Right renal pelvis (tissue), 4 donors: ENCODE data around the gene SNRK. TPM values are rescaled to one million over a fixed set of nuclear protein-coding genes. Genes with fewer than 3 reads are reported as not detected.

Experiments
- DNase-seq, 4 donors: peaks; one replicate each; pipeline ENCODE4 v3.0.0-alpha.2; 2013; ENCODE audit warnings: low read depth in 4 of 4, low spot score in 3 of 4, missing footprints in 1 of 4
- polyA plus RNA-seq, 4 donors: library from polyadenylated mRNA; unstranded; fragments of 120-200 nt; gene quantifications; one replicate each; pipeline ENCODE4 v1.2.1, GENCODE V29; 2013; ENCODE audit not compliant: insufficient read length in 4 of 4

The SNRK gene
- polyA plus RNA-seq, 4 donors = 50.8 to 61.8 (median 57.5) TPM

DNA sequence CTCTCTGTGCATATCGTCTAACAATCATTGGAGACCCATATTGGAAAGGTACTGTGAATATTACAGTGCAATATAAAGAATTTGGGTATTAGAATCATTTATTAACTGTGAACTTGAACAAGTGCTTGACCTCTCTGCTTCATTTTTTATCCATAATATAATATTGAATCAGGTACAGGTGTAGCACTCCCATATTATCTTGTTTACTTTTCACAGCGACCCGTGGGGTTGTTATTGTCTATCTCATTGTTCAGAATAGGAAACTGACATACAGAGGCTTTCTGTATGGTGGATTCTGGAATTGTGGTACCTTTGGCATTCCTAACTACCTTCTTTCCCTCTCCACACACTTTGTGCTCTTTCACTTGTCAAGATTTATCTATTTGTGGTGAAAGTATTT lies 17.8 kb downstream of the SNRK start:
- no peak for DNase-seq

DNA sequence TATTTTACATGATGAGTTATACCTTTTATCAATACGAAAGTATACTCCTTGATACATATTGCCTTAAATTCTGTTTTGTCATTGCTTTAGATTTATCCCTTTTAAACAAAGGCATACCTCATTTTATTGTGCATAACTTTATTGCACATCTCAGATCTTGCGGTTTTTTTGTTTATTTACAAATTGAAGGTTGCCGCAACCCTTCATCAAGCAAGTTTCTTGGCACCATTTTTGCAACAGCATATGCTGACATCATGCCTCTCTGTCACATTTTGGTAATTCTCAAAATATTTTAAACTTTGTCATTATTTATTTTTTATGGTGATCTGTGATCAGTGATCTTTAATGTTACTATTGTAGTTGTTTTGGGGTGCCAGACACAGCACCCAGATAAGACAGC lies 20.9 kb downstream of the SNRK start:
- no peak for DNase-seq

DNA sequence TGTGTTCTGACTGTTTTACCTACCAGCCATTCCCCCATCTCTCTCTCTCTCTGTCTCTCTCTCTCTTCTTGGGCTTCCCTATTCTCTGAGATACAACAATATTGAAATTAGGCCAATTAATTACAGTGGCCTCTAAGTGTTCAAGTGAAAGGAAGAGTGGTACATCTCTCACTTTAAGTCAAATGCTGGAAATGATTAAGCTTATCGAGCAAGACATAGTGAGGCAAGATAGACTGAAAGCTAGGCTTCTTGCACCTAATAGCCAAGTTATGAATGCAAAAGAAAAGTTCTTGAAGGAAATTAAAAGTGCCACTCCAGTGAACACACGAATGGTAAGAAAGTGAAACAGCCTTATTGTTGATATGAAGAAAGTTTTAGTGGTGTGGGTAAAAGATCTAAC lies 21.3 kb downstream of the SNRK start:
- DNase-seq = no peak

- no peak for DNase-seq
These were observed 23.3 kb downstream of the SNRK start for GRCh38 chr3:43309372-43310305.

GRCh38 chr3:43316783-43317460 lies 30.6 kb downstream of the SNRK start:
- no peak for DNase-seq

- DNase-seq = no peak
These were observed 31.3 kb downstream of the SNRK start for GRCh38 chr3:43317461-43318316.

GRCh38 chr3:43319376-43319775 lies 33.0 kb downstream of the SNRK start:
- DNase-seq = no peak

GRCh38 chr3:43319794-43320193 lies 33.5 kb downstream of the SNRK start:
- no peak for DNase-seq

DNA sequence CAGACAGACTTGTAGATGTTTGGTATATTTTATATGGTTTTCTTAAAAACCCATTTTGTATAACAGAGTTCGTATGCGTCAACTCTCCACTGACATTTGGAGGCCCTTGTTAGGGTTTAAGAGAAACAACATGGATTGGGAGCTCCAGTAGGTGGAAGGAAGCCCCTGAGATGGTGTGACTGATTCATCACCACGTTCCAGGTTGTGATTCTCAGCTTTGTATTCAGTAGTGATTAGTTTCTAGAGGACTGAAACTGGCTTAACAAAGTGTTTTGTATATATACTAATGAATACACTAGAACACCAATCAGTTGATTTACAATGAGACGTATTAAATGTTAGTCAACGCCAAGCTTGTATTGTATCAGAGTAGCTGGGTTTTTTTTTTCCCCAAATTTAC lies 33.9 kb downstream of the SNRK start:
- DNase-seq = no peak

GRCh38 chr3:43323541-43323940 lies 37.2 kb downstream of the SNRK start:
- DNase-seq = no peak

- no peak for DNase-seq
These were observed 40.7 kb downstream of the SNRK start for GRCh38 chr3:43326891-43327581.

DNA sequence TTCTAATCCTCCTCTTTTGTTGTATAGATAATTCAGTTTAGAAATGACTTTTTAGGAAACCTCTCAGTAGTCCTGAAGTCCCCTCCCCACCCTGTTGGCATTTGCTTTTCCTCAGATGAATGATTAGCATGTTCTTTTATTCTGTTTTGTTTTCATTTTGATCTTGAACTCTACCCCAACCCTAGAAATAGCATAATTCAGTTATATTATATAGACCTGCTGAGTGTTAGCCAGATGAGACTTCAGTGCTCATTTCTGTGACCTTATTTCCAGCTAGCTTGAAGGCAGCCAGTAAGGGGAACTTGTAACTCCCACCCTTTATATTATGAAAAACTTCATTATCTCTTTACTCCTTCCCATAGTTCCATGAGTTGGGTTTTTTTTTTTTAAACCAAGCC lies 41.2 kb downstream of the SNRK start:
- no peak for DNase-seq

DNA sequence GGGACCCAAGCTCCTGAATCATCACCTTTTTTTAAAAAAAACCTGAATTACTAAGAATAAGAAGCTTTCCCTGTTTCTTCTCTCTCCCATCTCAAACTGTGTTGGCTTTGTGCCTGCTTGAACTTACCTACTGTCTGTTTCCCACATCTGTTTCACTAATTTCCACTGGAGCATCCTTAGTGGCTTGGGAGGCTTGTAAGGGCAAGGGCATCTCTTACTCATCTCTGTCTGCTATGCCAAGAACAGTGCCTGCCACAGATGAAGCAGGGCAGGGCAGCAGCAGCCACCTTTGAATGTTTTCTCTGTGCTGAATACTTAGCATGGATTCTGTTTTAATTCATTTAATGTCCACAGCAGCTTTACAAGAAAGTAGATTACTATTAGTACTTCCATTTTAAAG lies 42.3 kb downstream of the SNRK start:
- DNase-seq = no peak

DNA sequence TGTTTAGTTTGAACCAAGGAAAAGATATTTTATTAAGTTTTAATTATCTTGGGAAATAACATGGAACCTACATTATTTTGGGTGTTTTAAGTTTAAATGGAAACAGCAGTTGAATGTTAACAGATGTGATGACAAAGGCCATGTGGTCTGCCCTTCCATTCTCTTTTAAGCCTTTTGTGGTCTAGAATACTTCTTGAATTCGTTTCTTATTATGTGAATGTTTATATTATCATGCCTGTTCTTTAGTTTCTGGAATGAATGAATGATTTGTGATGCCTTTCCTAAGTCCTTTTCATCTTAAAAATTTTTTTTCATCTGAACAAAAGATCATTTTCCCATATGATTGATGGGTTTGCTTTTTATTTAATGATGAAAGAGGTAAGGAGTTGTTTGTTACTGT lies 44.6 kb downstream of the SNRK start:
- no peak for DNase-seq

DNA sequence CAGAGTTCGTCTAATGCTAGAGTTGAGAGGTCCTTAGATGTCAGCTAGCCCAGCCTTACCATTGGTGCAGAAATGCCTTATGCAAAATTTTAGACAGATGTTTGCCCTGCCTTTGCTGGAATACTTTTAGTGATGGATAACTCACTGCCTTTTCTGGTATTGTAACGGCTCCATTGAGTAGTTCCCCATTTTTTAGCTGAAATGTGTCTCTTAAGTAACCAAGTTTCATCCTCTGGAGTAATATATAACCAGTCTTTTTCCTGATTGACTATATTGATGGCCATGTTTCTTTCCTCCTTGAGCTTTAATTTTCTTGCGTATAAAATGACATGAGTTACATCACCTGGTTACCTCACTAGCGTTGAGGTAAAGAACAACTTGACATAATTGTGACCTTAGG lies 45.0 kb downstream of the SNRK start:
- DNase-seq = no peak

DNA sequence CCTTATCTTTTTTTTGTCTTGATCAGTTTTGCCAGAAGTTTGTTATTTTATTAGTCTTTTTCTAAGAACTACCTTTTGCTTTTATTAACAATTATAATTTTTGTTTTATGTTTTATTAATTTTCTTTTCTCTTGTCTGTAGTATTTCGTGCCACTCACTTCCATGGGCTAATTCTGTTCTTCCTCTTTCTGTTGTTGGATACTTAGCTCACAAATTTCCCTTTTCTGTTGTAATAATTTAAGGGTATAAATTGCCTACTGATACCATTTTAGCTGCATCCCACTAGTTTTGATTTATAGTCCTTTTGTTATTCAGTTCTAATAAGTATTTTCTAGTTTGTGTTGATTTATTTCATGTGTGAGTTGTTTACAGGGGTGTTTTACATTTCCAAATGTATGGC lies 48.6 kb downstream of the SNRK start:
- DNase-seq = no peak

- no peak for DNase-seq
These were observed 49.5 kb downstream of the SNRK start for GRCh38 chr3:43335799-43336198.

GRCh38 chr3:43338295-43338694 lies 52.0 kb downstream of the SNRK start:
- no peak for DNase-seq

- DNase-seq = no peak
These were observed 54.1 kb downstream of the SNRK start for GRCh38 chr3:43340403-43340802.

- DNase-seq = no peak
These were observed 55.4 kb downstream of the SNRK start for GRCh38 chr3:43341788-43342187.

- no peak for DNase-seq
These were observed 56.8 kb downstream of the SNRK start for GRCh38 chr3:43343185-43343584.
